Activated naive CD8-positive, alpha-beta T cell treated with anti-CD3 and anti-CD28 coated beads, Interleukin-2, amount 10 ng/mL, durations not matched to agents 7 days and 5 days (primary cell): ENCODE measurements around the gene ERP29. TPM values are rescaled to one million over a fixed set of nuclear protein-coding genes. Genes with fewer than 3 reads are reported as not detected.
"Not testable (repeated sequence)": the region's sequence is repeated elsewhere in the genome, so short reads cannot be mapped to it uniquely, and the experiment has no call there.

ENCODE experiments used
- ATAC-seq: fragments of 150-1000 bp; cut with Tn5 transposase; one replicate; pipeline ENCODE4 v1.10.0; 2021; ENCODE audit warnings: low read depth, moderate library complexity
- POLR2A ChIA-PET: fragments of 350-600 bp; sonication (Branson Sonifier 250); formaldehyde crosslinking; loops from one replicate; lab custom pipeline; 2021; ENCODE audit warnings: antibody characterized with exemption; lab: Charles Lee
- DNase-seq: peaks from one replicate; pipeline ENCODE4 v3.0.0; 2021
- H3K27ac Mint-ChIP-seq: one replicate; pipeline ENCODE4 v1.8.0; 2022; ENCODE audit warnings: mild to moderate bottlenecking, mixed read lengths
- H3K27me3 Mint-ChIP-seq: one replicate; pipeline ENCODE4 v1.8.0; 2022; ENCODE audit warnings: mild to moderate bottlenecking, moderate library complexity, mixed read lengths
- H3K36me3 Mint-ChIP-seq: one replicate; pipeline ENCODE4 v1.8.0; 2021; ENCODE audit warnings: mild to moderate bottlenecking, mixed read lengths
- H3K4me1 Mint-ChIP-seq: one replicate; pipeline ENCODE4 v1.8.0; 2021; ENCODE audit warnings: mixed read lengths
- H3K4me3 Mint-ChIP-seq: one replicate; pipeline ENCODE4 v1.8.0; 2022; ENCODE audit warnings: mild to moderate bottlenecking, moderate library complexity, mixed read lengths
- H3K9me3 Mint-ChIP-seq: one replicate; pipeline ENCODE4 v1.8.0; 2021; ENCODE audit warnings: mixed read lengths
- total RNA-seq, 2 experiments: library from RNA; stranded (reverse); gene quantifications; one replicate each; pipeline ENCODE4 v1.2.3, GENCODE V29; 2021

The ERP29 gene
- total RNA-seq, 2 experiments from 2014 or later, result 158 TPM

- Mint-ChIP-seq H3K4me3 (no peak overlapping the region), H3K27ac (no peak overlapping the region), H3K4me1 (peaks cover 23% of the 10 kb centered on the region), H3K36me3 (peaks cover 16% of the 10 kb centered on the region), H3K27me3 (no peaks in the 10 kb centered on the region), H3K9me3 (peaks cover 1% of the 10 kb centered on the region)
- POLR2A ChIA-PET, result interaction anchor here (0.7 kb wide), 1 partner anchor 8 kb away, joined by 4 read pairs; no protein-coding TSS in a partner anchor
- DNase-seq (no peak), ATAC-seq (no peak)
Observed at GRCh38 chr12:112008918-112009317, 4.3 kb upstream of the ERP29 start.

GRCh38 chr12:112009596-112009995 lies 3.6 kb upstream of the ERP29 start:
- H3K9me3 Mint-ChIP-seq, H3K27ac Mint-ChIP-seq, H3K27me3 Mint-ChIP-seq, DNase-seq, ATAC-seq, H3K4me3 Mint-ChIP-seq: not testable (repeated sequence)
- Mint-ChIP-seq H3K4me1 (peaks cover 27% of the 10 kb centered on the region), H3K36me3 (peaks cover 21% of the 10 kb centered on the region)
- POLR2A ChIA-PET, result interaction anchor here (0.6 to 6.5 kb wide), 3 partner anchors 12 to 1861 kb away, joined by 3 to 218 read pairs (median 4); no protein-coding TSS in a partner anchor

GRCh38 chr12:112010415-112011344 lies 2.5 kb upstream of the ERP29 start:
- H3K27me3 Mint-ChIP-seq, result no peaks in the 10 kb centered on the region
- peaks cover 31% of the 10 kb centered on the region for H3K4me1 Mint-ChIP-seq
- DNase-seq, result no peak
- peak overlapping the region; percentile 82 for H3K4me3 Mint-ChIP-seq
- H3K36me3 Mint-ChIP-seq, result peaks cover 25% of the 10 kb centered on the region
- H3K9me3 Mint-ChIP-seq, result peaks cover 3% of the 10 kb centered on the region
- ATAC-seq, result no peak
- POLR2A ChIA-PET, result interaction anchor here (0.6 to 6.5 kb wide), 3 partner anchors 13 to 1862 kb away, joined by 3 to 218 read pairs (median 4); no protein-coding TSS in a partner anchor
- H3K27ac Mint-ChIP-seq, result peak overlapping the region; percentile 98

GRCh38 chr12:112011685-112012084 lies 1.5 kb upstream of the ERP29 start:
- peaks cover 33% of the 10 kb centered on the region for H3K36me3 Mint-ChIP-seq
- POLR2A ChIA-PET, result interaction anchor here (1.0 to 6.5 kb wide), 5 partner anchors 14 to 67 kb away, joined by 4 to 218 read pairs (median 9); no protein-coding TSS in a partner anchor
- H3K27ac Mint-ChIP-seq, result peak overlapping the region; percentile 98
- H3K4me1 Mint-ChIP-seq, result peaks cover 32% of the 10 kb centered on the region
- DNase-seq (no peak), ATAC-seq (no peak)
- H3K9me3 Mint-ChIP-seq, result peaks cover 8% of the 10 kb centered on the region
- peak overlapping the region; percentile 82 for H3K4me3 Mint-ChIP-seq
- no peaks in the 10 kb centered on the region for H3K27me3 Mint-ChIP-seq

GRCh38 chr12:112013601-112014402 lies 576 bp downstream of the ERP29 start:
- POLR2A ChIA-PET, result interaction anchor here (0.6 to 6.5 kb wide), 21 partner anchors 9 to 964 kb away, joined by 3 to 218 read pairs (median 6); partner anchors contain the start of genes NAA25 and TRAFD1
- Mint-ChIP-seq H3K36me3 (peaks cover 34% of the 10 kb centered on the region), H3K4me3 (peak overlapping the region; percentile 82), H3K4me1 (peaks cover 41% of the 10 kb centered on the region), H3K27me3 (no peaks in the 10 kb centered on the region), H3K9me3 (peaks cover 8% of the 10 kb centered on the region), H3K27ac (peak overlapping the region; percentile 95)
- peak; percentile 51 for ATAC-seq
- peak; percentile 70 for DNase-seq

GRCh38 chr12:112015938-112016337 lies 2.7 kb downstream of the ERP29 start:
- H3K9me3 Mint-ChIP-seq, result peaks cover 8% of the 10 kb centered on the region
- H3K4me1 Mint-ChIP-seq, result peaks cover 37% of the 10 kb centered on the region
- peaks cover 30% of the 10 kb centered on the region for H3K36me3 Mint-ChIP-seq
- POLR2A ChIA-PET, result interaction anchor here (6.5 kb wide), 1 partner anchor 18 kb away, joined by 218 read pairs; no protein-coding TSS in a partner anchor
- H3K27me3 Mint-ChIP-seq, result no peaks in the 10 kb centered on the region
- H3K4me3 Mint-ChIP-seq, result peak overlapping the region; percentile 54
- ATAC-seq (no peak), DNase-seq (no peak)
- peak overlapping the region; percentile 57 for H3K27ac Mint-ChIP-seq

GRCh38 chr12:112017041-112017440 lies 3.8 kb downstream of the ERP29 start:
- peaks cover 28% of the 10 kb centered on the region for H3K4me1 Mint-ChIP-seq
- no peaks in the 10 kb centered on the region for H3K27me3 Mint-ChIP-seq
- no peak overlapping the region for H3K4me3 Mint-ChIP-seq
- POLR2A ChIA-PET, result no interaction called here
- H3K27ac Mint-ChIP-seq, result peak overlapping the region; percentile 4
- H3K36me3 Mint-ChIP-seq, result peaks cover 20% of the 10 kb centered on the region
- DNase-seq, result no peak
- H3K9me3 Mint-ChIP-seq, result peaks cover 6% of the 10 kb centered on the region
- no peak for ATAC-seq

- H3K9me3 Mint-ChIP-seq, result peaks cover 6% of the 10 kb centered on the region
- peaks cover 27% of the 10 kb centered on the region for H3K4me1 Mint-ChIP-seq
- POLR2A ChIA-PET, result no interaction called here
- H3K27ac Mint-ChIP-seq, result peak overlapping the region; percentile 6
- H3K27me3 Mint-ChIP-seq, result no peaks in the 10 kb centered on the region
- no peak overlapping the region for H3K4me3 Mint-ChIP-seq
- peaks cover 20% of the 10 kb centered on the region for H3K36me3 Mint-ChIP-seq
- no peak for DNase-seq
- no peak for ATAC-seq
Observed at GRCh38 chr12:112018571-112019237, 5.5 kb downstream of the ERP29 start.

- Mint-ChIP-seq H3K36me3 (peaks cover 16% of the 10 kb centered on the region), H3K27me3 (no peaks in the 10 kb centered on the region), H3K4me1 (peaks cover 18% of the 10 kb centered on the region), H3K27ac (no peak overlapping the region), H3K9me3 (peaks cover 2% of the 10 kb centered on the region), H3K4me3 (no peak overlapping the region)
- POLR2A ChIA-PET, result interaction anchor here (1.3 to 1.7 kb wide), 2 partner anchors 76 to 109 kb away, joined by 5 to 7 read pairs; no protein-coding TSS in a partner anchor
- ATAC-seq (no peak), DNase-seq (no peak)
Observed at GRCh38 chr12:112020947-112021457, 7.8 kb downstream of the ERP29 start.

- no peaks in the 10 kb centered on the region for H3K9me3 Mint-ChIP-seq
- H3K36me3 Mint-ChIP-seq, result peaks cover 13% of the 10 kb centered on the region
- ATAC-seq, result no peak
Observed at GRCh38 chr12:112022241-112023016, 9.2 kb downstream of the ERP29 start.

GRCh38 chr12:112023759-112024396 lies 10.7 kb downstream of the ERP29 start:
- Mint-ChIP-seq H3K27ac (no peak overlapping the region), H3K9me3 (no peaks in the 10 kb centered on the region), H3K36me3 (peaks cover 17% of the 10 kb centered on the region), H3K4me3 (no peak overlapping the region), H3K27me3 (no peaks in the 10 kb centered on the region), H3K4me1 (peaks cover 12% of the 10 kb centered on the region)
- DNase-seq (no peak), ATAC-seq (no peak)
- POLR2A ChIA-PET, result interaction anchor here (0.7 to 2.0 kb wide), 2 partner anchors 10 to 182 kb away, joined by 3 to 16 read pairs; partner anchors contain the start of genes ERP29, MAPKAPK5 and TMEM116

More at GRCh38 chr12:112022241-112023016, 9.2 kb downstream of the ERP29 start:
- Mint-ChIP-seq H3K27me3 (no peaks in the 10 kb centered on the region), H3K4me3 (no peak overlapping the region), H3K4me1 (peaks cover 16% of the 10 kb centered on the region), H3K27ac (no peak overlapping the region)
- DNase-seq, result no peak
- POLR2A ChIA-PET, result interaction anchor here (1.0 to 2.0 kb wide), 3 partner anchors 9 to 108 kb away, joined by 3 to 16 read pairs (median 5); partner anchors contain the start of genes ERP29 and TMEM116
